ENCODE measurements around the gene CENPI. TPM values are rescaled to one million over a fixed set of nuclear protein-coding genes. Genes with fewer than 3 reads are reported as not detected.
"Not testable (repeated sequence)": the region's sequence is repeated elsewhere in the genome, so short reads cannot be mapped to it uniquely, and the experiment has no call there.

The CENPI gene, protein sequence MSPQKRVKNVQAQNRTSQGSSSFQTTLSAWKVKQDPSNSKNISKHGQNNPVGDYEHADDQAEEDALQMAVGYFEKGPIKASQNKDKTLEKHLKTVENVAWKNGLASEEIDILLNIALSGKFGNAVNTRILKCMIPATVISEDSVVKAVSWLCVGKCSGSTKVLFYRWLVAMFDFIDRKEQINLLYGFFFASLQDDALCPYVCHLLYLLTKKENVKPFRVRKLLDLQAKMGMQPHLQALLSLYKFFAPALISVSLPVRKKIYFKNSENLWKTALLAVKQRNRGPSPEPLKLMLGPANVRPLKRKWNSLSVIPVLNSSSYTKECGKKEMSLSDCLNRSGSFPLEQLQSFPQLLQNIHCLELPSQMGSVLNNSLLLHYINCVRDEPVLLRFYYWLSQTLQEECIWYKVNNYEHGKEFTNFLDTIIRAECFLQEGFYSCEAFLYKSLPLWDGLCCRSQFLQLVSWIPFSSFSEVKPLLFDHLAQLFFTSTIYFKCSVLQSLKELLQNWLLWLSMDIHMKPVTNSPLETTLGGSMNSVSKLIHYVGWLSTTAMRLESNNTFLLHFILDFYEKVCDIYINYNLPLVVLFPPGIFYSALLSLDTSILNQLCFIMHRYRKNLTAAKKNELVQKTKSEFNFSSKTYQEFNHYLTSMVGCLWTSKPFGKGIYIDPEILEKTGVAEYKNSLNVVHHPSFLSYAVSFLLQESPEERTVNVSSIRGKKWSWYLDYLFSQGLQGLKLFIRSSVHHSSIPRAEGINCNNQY
- polyA plus RNA-seq (2012; ENCODE audit: low read depth, missing spikeins), result 9.8 TPM

DNA sequence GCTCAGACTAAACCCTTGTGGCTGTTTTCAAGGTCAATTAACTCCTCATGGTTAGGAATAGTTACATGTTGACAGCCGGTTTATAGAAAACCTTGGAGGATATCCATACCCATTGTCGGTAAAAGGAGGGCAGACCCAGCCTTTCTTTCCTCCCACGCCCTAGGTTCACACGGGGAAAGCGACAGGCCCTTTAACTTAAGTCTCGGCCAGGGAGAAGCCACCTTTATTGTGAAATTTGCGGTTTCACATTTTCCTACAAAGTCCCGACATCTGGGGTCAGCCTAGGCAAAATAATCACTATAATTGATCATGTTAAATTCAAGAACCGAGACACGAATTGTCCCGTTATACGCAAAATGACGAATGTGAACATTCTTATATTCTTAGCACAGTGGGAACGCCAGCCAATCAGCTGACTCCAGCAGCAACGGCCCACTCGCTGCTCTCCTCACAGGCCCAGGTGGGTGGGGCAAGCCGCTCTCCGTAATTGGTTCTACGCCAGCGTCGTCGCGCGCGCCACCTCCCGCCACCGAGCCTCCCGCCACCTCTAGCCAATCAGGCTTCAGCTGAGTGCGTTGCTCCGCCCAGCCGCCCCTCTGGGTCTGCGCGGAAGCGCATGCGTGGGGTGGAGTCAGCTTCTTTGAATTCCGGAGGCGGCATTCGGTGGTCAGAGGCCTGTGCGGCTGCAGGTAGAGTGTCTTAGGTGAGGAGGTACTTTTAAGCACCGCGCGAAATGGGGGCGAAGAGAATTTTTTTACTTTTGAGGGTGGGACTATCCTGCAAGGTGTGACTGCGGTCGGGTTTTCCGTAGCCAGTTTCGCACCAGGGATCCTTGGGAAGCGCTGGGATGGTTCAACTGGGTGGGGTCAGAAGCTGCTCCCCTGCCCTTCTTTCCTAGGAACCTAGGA is at the start of gene CENPI:
Gene CENPI, plus strand, starts transcription at position 659 of the 908 bp plus-strand sequence. CDS start 2,867 bp downstream, outside the sequence.
- peak; percentile 48; the same call in 1 of the 2 replicates for TF ChIP-seq POLR2A (IDR thresholded peaks at IDR 0.05; ENCODE audit: low read depth, low read length)
- peak; percentile 27; the same call in 1 of the 2 replicates for TF ChIP-seq TAF1 (IDR thresholded peaks at IDR 0.05; ENCODE audit: low read depth, low read length)
- TF ChIP-seq POLR2AphosphoS5 (IDR thresholded peaks at IDR 0.05; ENCODE audit: low read depth, low read length), result no peak
- TF ChIP-seq SPI1 (IDR thresholded peaks at IDR 0.05; ENCODE audit: low read depth, low read length), result no peak
- no peak for TF ChIP-seq POU2F2 (IDR thresholded peaks at IDR 0.05; ENCODE audit: low read depth, low read length)
- FAIRE-seq (peak; percentile 99), DNase-seq (ENCODE audit: insufficient read length, low spot score) (peak; percentile 71)

- TF ChIP-seq TAF1 (IDR thresholded peaks at IDR 0.05; ENCODE audit: low read depth, low read length), result no peak
- no peak for TF ChIP-seq POU2F2 (IDR thresholded peaks at IDR 0.05; ENCODE audit: low read depth, low read length)
- TF ChIP-seq POLR2AphosphoS5 (IDR thresholded peaks at IDR 0.05; ENCODE audit: low read depth, low read length), result no peak
- no peak for TF ChIP-seq SPI1 (IDR thresholded peaks at IDR 0.05; ENCODE audit: low read depth, low read length)
- no peak for TF ChIP-seq POLR2A (IDR thresholded peaks at IDR 0.05; ENCODE audit: low read depth, low read length)
- no peak for TF ChIP-seq PAX5 (IDR thresholded peaks at IDR 0.05; ENCODE audit: insufficient read depth, low read length, severe bottlenecking)
- DNase-seq (ENCODE audit: insufficient read length, low spot score) (no peak), FAIRE-seq (no peak)
Observed at GRCh38 chrX:101051153-101051548, 46.9 kb upstream of the CENPI start.

DNA sequence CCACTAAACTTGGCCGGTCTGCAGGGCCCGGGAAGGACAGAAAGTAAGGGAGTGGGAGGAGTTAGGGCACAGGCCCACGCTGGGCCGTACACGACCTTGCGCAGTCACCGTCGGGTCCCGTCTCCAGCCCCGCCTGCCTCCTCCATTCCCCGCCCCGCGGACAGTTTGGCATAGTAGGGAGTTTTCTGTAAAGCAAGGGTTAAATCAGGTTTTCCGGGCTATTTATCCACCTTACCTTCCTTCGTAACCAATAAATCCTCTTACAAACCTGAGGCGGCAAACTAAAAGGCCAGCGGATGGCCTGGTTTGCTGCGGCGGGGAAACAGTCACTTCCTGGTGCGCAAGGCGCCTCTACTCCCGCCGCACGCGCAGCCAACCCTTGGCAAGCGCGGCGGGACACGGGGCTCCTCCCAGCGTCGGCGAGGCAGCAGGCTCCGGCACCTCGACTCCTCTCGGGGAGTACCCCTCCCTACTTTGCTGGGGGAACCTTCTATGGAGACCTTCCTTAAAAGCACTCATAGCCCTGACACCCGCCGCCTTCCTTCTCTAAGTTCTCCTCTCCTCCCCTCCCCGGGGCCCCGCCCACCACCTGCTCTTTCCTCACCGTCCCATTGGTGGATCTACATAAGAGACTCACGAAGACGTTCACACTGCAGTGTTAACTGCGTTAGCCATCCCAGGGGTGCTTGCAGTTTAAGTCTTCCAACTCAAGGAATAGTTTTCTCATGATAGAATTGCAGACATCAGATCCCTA is 46.3 kb upstream of the CENPI start, which contains the start of gene TRMT2B:
Gene TRMT2B, minus strand, starts transcription at position 563 of the 754 bp plus-strand sequence. CDS start 9,822 bp downstream, outside the sequence.
- DNase-seq (ENCODE audit: insufficient read length, low spot score), result peak; percentile 42
- TF ChIP-seq POU2F2 (IDR thresholded peaks at IDR 0.05; ENCODE audit: low read depth, low read length) (no peak), POLR2AphosphoS5 (IDR thresholded peaks at IDR 0.05; ENCODE audit: low read depth, low read length) (peak; percentile 46; the same call in 1 of the 2 replicates), PAX5 (IDR thresholded peaks at IDR 0.05; ENCODE audit: insufficient read depth, low read length, severe bottlenecking) (no peak), POLR2A (IDR thresholded peaks at IDR 0.05; ENCODE audit: low read depth, low read length) (peak; percentile 54; the same call in 1 of the 2 replicates), SPI1 (IDR thresholded peaks at IDR 0.05; ENCODE audit: low read depth, low read length) (no peak), TAF1 (IDR thresholded peaks at IDR 0.05; ENCODE audit: low read depth, low read length) (peak; percentile 5; the same call in 1 of the 2 replicates)
- FAIRE-seq, result peak; percentile 88

DNA sequence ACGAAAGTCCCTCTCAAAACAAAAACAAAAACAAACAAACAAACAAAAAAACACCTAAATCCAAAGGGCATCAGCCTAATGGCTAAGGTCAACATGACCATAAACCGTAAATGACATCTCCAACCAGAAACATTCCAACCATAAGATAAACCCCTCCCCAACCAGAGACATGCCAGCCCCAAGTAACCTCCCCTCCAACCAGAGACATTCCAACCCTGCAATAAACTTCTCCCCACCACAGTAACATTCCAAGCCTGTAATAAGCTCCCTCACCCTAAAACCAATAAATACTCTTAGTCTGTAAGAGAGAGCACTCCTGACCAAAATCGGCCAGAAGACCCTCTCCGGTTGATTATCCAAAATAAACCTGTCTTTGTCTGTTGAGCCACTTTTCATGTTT is 41.5 kb upstream of the CENPI start:
- not testable (repeated sequence) for FAIRE-seq; DNase-seq (ENCODE audit: insufficient read length, low spot score)

- TF ChIP-seq SPI1 (IDR thresholded peaks at IDR 0.05; ENCODE audit: low read depth, low read length) (peak; percentile 94), TAF1 (IDR thresholded peaks at IDR 0.05; ENCODE audit: low read depth, low read length) (no peak)
- peak; percentile 72 for FAIRE-seq
- DNase-seq (ENCODE audit: insufficient read length, low spot score), result peak; percentile 25
Observed at GRCh38 chrX:101057093-101057714, 40.8 kb upstream of the CENPI start.

- TF ChIP-seq POLR2A (IDR thresholded peaks at IDR 0.05; ENCODE audit: low read depth, low read length), result no peak
- TF ChIP-seq POLR2AphosphoS5 (IDR thresholded peaks at IDR 0.05; ENCODE audit: low read depth, low read length), result no peak
- no peak for TF ChIP-seq PAX5 (IDR thresholded peaks at IDR 0.05; ENCODE audit: insufficient read depth, low read length, severe bottlenecking)
- TF ChIP-seq TAF1 (IDR thresholded peaks at IDR 0.05; ENCODE audit: low read depth, low read length), result no peak
- no peak for TF ChIP-seq POU2F2 (IDR thresholded peaks at IDR 0.05; ENCODE audit: low read depth, low read length)
- TF ChIP-seq SPI1 (IDR thresholded peaks at IDR 0.05; ENCODE audit: low read depth, low read length), result no peak
- DNase-seq (ENCODE audit: insufficient read length, low spot score), result no peak
- no peak for FAIRE-seq
Observed at GRCh38 chrX:101062176-101062575, 35.8 kb upstream of the CENPI start.

GRCh38 chrX:101071582-101071981 is 26.4 kb upstream of the CENPI start:
- TF ChIP-seq PAX5 (IDR thresholded peaks at IDR 0.05; ENCODE audit: insufficient read depth, low read length, severe bottlenecking), result no peak
- TF ChIP-seq SPI1 (IDR thresholded peaks at IDR 0.05; ENCODE audit: low read depth, low read length), result no peak
- no peak for TF ChIP-seq POU2F2 (IDR thresholded peaks at IDR 0.05; ENCODE audit: low read depth, low read length)
- FAIRE-seq (no peak), DNase-seq (ENCODE audit: insufficient read length, low spot score) (no peak)

DNA sequence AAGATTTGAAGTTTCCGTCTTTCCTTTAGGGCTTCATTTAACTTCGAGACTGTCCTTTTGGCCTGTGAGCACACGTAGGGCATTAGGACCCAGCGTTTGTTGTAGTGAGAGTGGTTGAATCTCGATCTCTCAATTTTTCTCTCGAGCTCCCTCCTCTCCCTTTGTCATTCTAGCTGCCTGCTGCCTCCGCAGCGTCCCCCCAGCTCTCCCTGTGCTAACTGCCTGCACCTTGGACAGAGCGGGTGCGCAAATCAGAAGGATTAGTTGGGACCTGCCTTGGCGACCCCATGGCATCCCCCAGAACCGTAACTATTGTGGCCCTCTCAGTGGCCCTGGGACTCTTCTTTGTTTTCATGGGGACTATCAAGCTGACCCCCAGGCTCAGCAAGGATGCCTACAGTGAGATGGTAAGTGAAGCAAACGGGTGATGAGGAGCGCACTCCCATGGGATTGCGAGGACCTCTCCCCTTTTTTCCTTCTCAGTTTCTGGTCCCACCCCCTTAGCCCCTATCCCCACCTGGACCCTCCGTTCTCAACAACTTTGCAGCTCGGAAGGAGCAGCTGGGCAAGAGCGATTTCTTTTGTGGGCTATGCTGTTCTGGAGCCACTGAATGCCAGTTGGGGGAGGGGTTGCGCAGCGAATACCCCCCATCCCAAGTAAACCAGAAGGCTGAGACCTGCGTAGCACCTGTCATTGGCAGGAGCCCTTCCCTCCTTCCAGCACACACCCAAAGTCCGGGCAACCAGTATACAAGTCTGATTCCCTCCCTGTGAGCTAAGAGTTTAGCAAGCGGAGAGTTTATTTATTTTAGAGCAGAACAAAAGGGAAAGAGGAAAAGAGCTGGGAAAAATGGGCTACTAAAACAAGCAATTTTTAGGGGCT is 19.0 kb upstream of the CENPI start, which contains the start of gene TMEM35A:
Gene TMEM35A, plus strand, starts transcription at position 164 of the 883 bp plus-strand sequence. Its CDS starts 124 bp downstream, at position 288.
- TF ChIP-seq POLR2AphosphoS5 (IDR thresholded peaks at IDR 0.05; ENCODE audit: low read depth, low read length) (no peak), PAX5 (IDR thresholded peaks at IDR 0.05; ENCODE audit: insufficient read depth, low read length, severe bottlenecking) (no peak), POU2F2 (IDR thresholded peaks at IDR 0.05; ENCODE audit: low read depth, low read length) (no peak), POLR2A (IDR thresholded peaks at IDR 0.05; ENCODE audit: low read depth, low read length) (no peak), TAF1 (IDR thresholded peaks at IDR 0.05; ENCODE audit: low read depth, low read length) (no peak), SPI1 (IDR thresholded peaks at IDR 0.05; ENCODE audit: low read depth, low read length) (no peak)
- FAIRE-seq (no peak), DNase-seq (ENCODE audit: insufficient read length, low spot score) (no peak)
